BLaER1 (cell line): ENCODE data around the gene ACVR2B.
A peak's percentile ranks its signal among the peaks of the same experiment; 100 is the strongest.
"Not testable (repeated sequence)": the region's sequence is repeated elsewhere in the genome, so short reads cannot be mapped to it uniquely, and the experiment has no call there.

ENCODE experiments used
- H3K27ac ChIP-seq: shearing (Covaris generic); formaldehyde crosslinking; 2 replicates; pipeline ENCODE4 v1.8.1; 2022
- H3K27me3 ChIP-seq: shearing (Covaris generic); formaldehyde crosslinking; 2 replicates; pipeline ENCODE4 v1.8.1; 2022
- H3K36me3 ChIP-seq: shearing (Covaris generic); formaldehyde crosslinking; 2 replicates; pipeline ENCODE4 v1.8.1; 2022
- H3K4me1 ChIP-seq: shearing (Covaris generic); formaldehyde crosslinking; 2 replicates; pipeline ENCODE4 v1.8.1; 2022
- H3K4me2 ChIP-seq: shearing (Covaris generic); formaldehyde crosslinking; 2 replicates; pipeline ENCODE4 v1.8.1; 2022
- H3K4me3 ChIP-seq: shearing (Covaris generic); formaldehyde crosslinking; 2 replicates; pipeline ENCODE4 v1.8.1; 2022
- H3K9ac ChIP-seq: shearing (Covaris generic); formaldehyde crosslinking; 2 replicates; pipeline ENCODE4 v1.8.1; 2022
- H3K9me3 ChIP-seq: shearing (Covaris generic); formaldehyde crosslinking; 2 replicates; pipeline ENCODE4 v1.8.1; 2022
- H4K20me1 ChIP-seq: shearing (Covaris generic); formaldehyde crosslinking; 2 replicates; pipeline ENCODE4 v1.8.1; 2022
- Cebpa-rat ChIP-seq: shearing (Covaris generic); IDR thresholded peaks from 2 replicates; pipeline ENCODE4 v1.8.1; 2022

ACVR2B gene

GRCh38 chr3:38453075-38453912 lies at the start of gene ACVR2B:
Gene ACVR2B (plus strand): TSS chr3:38453890. CDS start chr3:38454323, 433 bp downstream.
- peak within 1 kb of the TSS; percentile 99 for H3K27ac ChIP-seq
- H3K36me3 ChIP-seq, result peaks cover 10% of the 10 kb centered on the region; the same call in 1 of the 2 replicates
- peak within 1 kb of the TSS; percentile 97 for H3K4me3 ChIP-seq

GRCh38 chr3:38404286-38404685 lies 49.4 kb upstream of the ACVR2B start:
- Histone ChIP-seq H3K4me1 (no peaks in the 10 kb centered on the region), H3K4me3 (no peak overlapping the region), H3K9me3 (peaks cover 29% of the 10 kb centered on the region), H4K20me1 (no peaks in the 10 kb centered on the region), H3K4me2 (no peak overlapping the region), H3K27ac (no peak overlapping the region), H3K27me3 (no peaks in the 10 kb centered on the region), H3K36me3 (peaks cover 56% of the 10 kb centered on the region), H3K9ac (no peak overlapping the region)
- TF ChIP-seq Cebpa-rat, result no peak

More at GRCh38 chr3:38453075-38453912, at the start of gene ACVR2B:
- no peak for TF ChIP-seq Cebpa-rat
- peaks cover 16% of the 10 kb centered on the region for H3K4me1 ChIP-seq
- no peaks in the 10 kb centered on the region for H3K27me3 ChIP-seq
- H3K9ac ChIP-seq, result peak within 1 kb of the TSS; percentile 99
- H3K4me2 ChIP-seq, result peak within 1 kb of the TSS; percentile 98
- H4K20me1 ChIP-seq, result peaks cover 34% of the 10 kb centered on the region
- peaks cover 17% of the 10 kb centered on the region for H3K9me3 ChIP-seq

GRCh38 chr3:38411591-38411990 lies 42.1 kb upstream of the ACVR2B start:
- Histone ChIP-seq H3K9me3 (no peaks in the 10 kb centered on the region), H3K4me2 (no peak overlapping the region), H4K20me1 (no peaks in the 10 kb centered on the region), H3K4me1 (no peaks in the 10 kb centered on the region), H3K4me3 (no peak overlapping the region), H3K27ac (no peak overlapping the region), H3K36me3 (no peaks in the 10 kb centered on the region), H3K9ac (no peak overlapping the region), H3K27me3 (no peaks in the 10 kb centered on the region)
- TF ChIP-seq Cebpa-rat, result no peak

GRCh38 chr3:38420758-38421157 lies 32.9 kb upstream of the ACVR2B start:
- not testable (repeated sequence) for H3K27me3 ChIP-seq, H3K9me3 ChIP-seq, H4K20me1 ChIP-seq, H3K27ac ChIP-seq, H3K9ac ChIP-seq, H3K4me2 ChIP-seq, H3K4me1 ChIP-seq, H3K4me3 ChIP-seq, H3K36me3 ChIP-seq

GRCh38 chr3:38421679-38422336 lies 31.9 kb upstream of the ACVR2B start:
- H3K9ac ChIP-seq, result no peak overlapping the region
- no peaks in the 10 kb centered on the region for H4K20me1 ChIP-seq
- no peak for TF ChIP-seq Cebpa-rat
- no peaks in the 10 kb centered on the region for H3K27me3 ChIP-seq
- no peak overlapping the region for H3K4me3 ChIP-seq
- peaks cover 4% of the 10 kb centered on the region for H3K4me1 ChIP-seq
- H3K27ac ChIP-seq, result no peak overlapping the region
- H3K36me3 ChIP-seq, result no peaks in the 10 kb centered on the region
- no peaks in the 10 kb centered on the region for H3K9me3 ChIP-seq
- H3K4me2 ChIP-seq, result no peak overlapping the region

GRCh38 chr3:38426798-38427426 lies 26.8 kb upstream of the ACVR2B start:
- not testable (repeated sequence) for H3K36me3 ChIP-seq, H3K27me3 ChIP-seq, H3K9ac ChIP-seq, H4K20me1 ChIP-seq, H3K4me3 ChIP-seq, H3K27ac ChIP-seq
- Histone ChIP-seq H3K9me3 (peaks cover 19% of the 10 kb centered on the region), H3K4me1 (peaks cover 14% of the 10 kb centered on the region), H3K4me2 (peak overlapping the region; percentile 63)

- H3K27ac ChIP-seq, H3K4me2 ChIP-seq, H3K27me3 ChIP-seq, H3K9ac ChIP-seq, H4K20me1 ChIP-seq: not testable (repeated sequence)
- peaks cover 14% of the 10 kb centered on the region for H3K4me1 ChIP-seq
- peak overlapping the region; percentile 39; the same call in 1 of the 2 replicates for H3K4me3 ChIP-seq
- peaks cover 80% of the 10 kb centered on the region for H3K9me3 ChIP-seq
- H3K36me3 ChIP-seq, result peaks cover 23% of the 10 kb centered on the region
Observed at GRCh38 chr3:38432871-38433658, 20.6 kb upstream of the ACVR2B start.

GRCh38 chr3:38433661-38434060 lies 20.0 kb upstream of the ACVR2B start:
- peaks cover 84% of the 10 kb centered on the region for H3K9me3 ChIP-seq
- not testable (repeated sequence) for H4K20me1 ChIP-seq, H3K27me3 ChIP-seq, H3K27ac ChIP-seq, H3K4me2 ChIP-seq, H3K9ac ChIP-seq, H3K4me3 ChIP-seq
- peaks cover 23% of the 10 kb centered on the region for H3K36me3 ChIP-seq
- peaks cover 20% of the 10 kb centered on the region for H3K4me1 ChIP-seq

- not testable (repeated sequence) for H4K20me1 ChIP-seq, H3K9ac ChIP-seq, H3K27ac ChIP-seq, H3K36me3 ChIP-seq, H3K27me3 ChIP-seq
- H3K4me1 ChIP-seq, result peaks cover 30% of the 10 kb centered on the region
- peak overlapping the region; percentile 43 for H3K4me2 ChIP-seq
- peaks cover 78% of the 10 kb centered on the region for H3K9me3 ChIP-seq
- 0 out of 2 replicates have a peak overlapping the region, but pooled peaks have one; percentile 22 for H3K4me3 ChIP-seq
Observed at GRCh38 chr3:38438436-38439069, 15.1 kb upstream of the ACVR2B start.

GRCh38 chr3:38443205-38443604 lies 10.5 kb upstream of the ACVR2B start:
- not testable (repeated sequence) for H3K4me2 ChIP-seq, H4K20me1 ChIP-seq, H3K27me3 ChIP-seq, H3K4me3 ChIP-seq, H3K27ac ChIP-seq, H3K36me3 ChIP-seq, H3K9ac ChIP-seq
- Histone ChIP-seq H3K4me1 (peaks cover 14% of the 10 kb centered on the region), H3K9me3 (peaks cover 47% of the 10 kb centered on the region)
